Stimulated activated CD8-positive, alpha-beta memory T cell treated with anti-CD3 and anti-CD28 coated beads, Interleukin-15, amount 100 ng/mL, for 24 hours (primary cell): ENCODE data around the gene AEBP1.

Experiments
- DNase-seq: peaks from one replicate; pipeline ENCODE4 v3.0.0-alpha.2; 2020; ENCODE audit warnings: low read depth

AEBP1 gene

GRCh38 chr7:44142028-44142427 is 37.9 kb downstream of the AEBP1 start:
- DNase-seq = no peak

- no peak for DNase-seq
Observed at GRCh38 chr7:44143646-44144250, 39.6 kb downstream of the AEBP1 start.

GRCh38 chr7:44144426-44144967 is 40.4 kb downstream of the AEBP1 start:
- DNase-seq = no peak

- no peak for DNase-seq
Observed at GRCh38 chr7:44144968-44145478, 40.9 kb downstream of the AEBP1 start.

- DNase-seq = no peak
Observed at GRCh38 chr7:44145479-44145968, 41.4 kb downstream of the AEBP1 start.

GRCh38 chr7:44145969-44146911 is 42.1 kb downstream of the AEBP1 start:
- DNase-seq = peak; percentile 27

GRCh38 chr7:44147026-44147991 is 43.2 kb downstream of the AEBP1 start:
- DNase-seq = no peak

GRCh38 chr7:44148166-44148565 is 44.0 kb downstream of the AEBP1 start:
- no peak for DNase-seq

GRCh38 chr7:44148961-44149536 is 44.9 kb downstream of the AEBP1 start:
- DNase-seq = no peak

- DNase-seq = no peak
Observed at GRCh38 chr7:44149571-44150465, 45.7 kb downstream of the AEBP1 start.

- DNase-seq = no peak
Observed at GRCh38 chr7:44150466-44150832, 46.3 kb downstream of the AEBP1 start.

GRCh38 chr7:44150966-44151941 is 47.1 kb downstream of the AEBP1 start:
- DNase-seq = no peak

GRCh38 chr7:44151956-44152355 is 47.8 kb downstream of the AEBP1 start:
- no peak for DNase-seq

GRCh38 chr7:44152971-44153947 is 49.1 kb downstream of the AEBP1 start:
- no peak for DNase-seq

GRCh38 chr7:44153948-44154335 is 49.8 kb downstream of the AEBP1 start:
- no peak for DNase-seq

- DNase-seq = no peak
Observed at GRCh38 chr7:44154703-44155102, 50.6 kb downstream of the AEBP1 start.
